ENCODE data around the gene MYT1. TPM values are rescaled to one million over a fixed set of nuclear protein-coding genes. Genes with fewer than 3 reads are reported as not detected.

Gene MYT1
- total RNA-seq, 2 donors from 2014 or later = 0.99 TPM; not detected in 1

GRCh38 chr20:64140061-64140931 is 24.0 kb upstream of the MYT1 start:
- H3K27ac ChIP-seq = no peak overlapping the region
- H3K9me3 ChIP-seq = peaks cover 0 to 6% (median 0%) of the 10 kb centered on the region in 3 donors
- intact Hi-C loops (cut with DNase I) = no loop called here
- DNase-seq (peak in 1 of 4 donors; percentile 2), ATAC-seq (no peak)
- WGBS, 2 donors = 65 to 80% methylated on average over 13 of the region's 13 CpGs
- H3K27me3 ChIP-seq = no peaks in the 10 kb centered on the region
- H3K4me1 ChIP-seq = no peaks in the 10 kb centered on the region
- no peak overlapping the region for H3K4me3 ChIP-seq
- TF ChIP-seq POLR2A (IDR thresholded peaks at IDR 0.05) (no peak), CTCF (IDR thresholded peaks at IDR 0.05) (no peak)
- H3K36me3 ChIP-seq (replicated peaks in 1 of 2; ENCODE audit: insufficient read depth in 1 of 2, low read depth in 2 of 2) = no peaks in the 10 kb centered on the region

GRCh38 chr20:64140956-64141355 is 23.3 kb upstream of the MYT1 start:
- DNase-seq = no peak
- ATAC-seq = no peak
- no peak overlapping the region for H3K4me3 ChIP-seq
- intact Hi-C loops (cut with DNase I) = no loop called here
- H3K9me3 ChIP-seq = peaks cover 0 to 10% (median 0%) of the 10 kb centered on the region in 3 donors
- WGBS, 2 donors = 61 to 68% methylated on average over 10 of the region's 10 CpGs
- no peaks in the 10 kb centered on the region for H3K27me3 ChIP-seq
- no peaks in the 10 kb centered on the region for H3K36me3 ChIP-seq (replicated peaks in 1 of 2; ENCODE audit: insufficient read depth in 1 of 2, low read depth in 2 of 2)
- H3K27ac ChIP-seq = no peak overlapping the region
- no peaks in the 10 kb centered on the region for H3K4me1 ChIP-seq
- TF ChIP-seq CTCF (IDR thresholded peaks at IDR 0.05) = no peak
- no peak for TF ChIP-seq POLR2A (IDR thresholded peaks at IDR 0.05)

- intact Hi-C loops (cut with DNase I) = no loop called here
- H3K27me3 ChIP-seq = no peaks in the 10 kb centered on the region
- ATAC-seq (no peak), DNase-seq (peak in 1 of 4 donors; percentile 3)
- H3K36me3 ChIP-seq (replicated peaks in 1 of 2; ENCODE audit: insufficient read depth in 1 of 2, low read depth in 2 of 2) = no peaks in the 10 kb centered on the region
- H3K9me3 ChIP-seq = peaks cover 0 to 10% (median 0%) of the 10 kb centered on the region in 3 donors
- WGBS, 2 donors = 33 to 40% methylated on average over 9 of the region's 9 CpGs
- TF ChIP-seq CTCF (IDR thresholded peaks at IDR 0.05) (no peak), POLR2A (IDR thresholded peaks at IDR 0.05) (no peak)
- H3K27ac ChIP-seq = no peak overlapping the region
- H3K4me1 ChIP-seq = no peaks in the 10 kb centered on the region
- no peak overlapping the region for H3K4me3 ChIP-seq
Measured at GRCh38 chr20:64142590-64142989, 21.7 kb upstream of the MYT1 start.

GRCh38 chr20:64143018-64143801 is 21.0 kb upstream of the MYT1 start:
- ATAC-seq = no peak
- Histone ChIP-seq H3K27ac (no peak overlapping the region), H3K36me3 (replicated peaks in 1 of 2; ENCODE audit: insufficient read depth in 1 of 2, low read depth in 2 of 2) (no peaks in the 10 kb centered on the region), H3K27me3 (no peaks in the 10 kb centered on the region), H3K9me3 (peaks cover 0 to 10% (median 0%) of the 10 kb centered on the region in 3 donors), H3K4me3 (no peak overlapping the region), H3K4me1 (no peaks in the 10 kb centered on the region)
- TF ChIP-seq CTCF (IDR thresholded peaks at IDR 0.05) = no peak
- intact Hi-C loops (cut with DNase I) = no loop called here
- 62 to 66% methylated on average over 14 of the region's 14 CpGs for WGBS, 2 donors
- DNase-seq = peak in 1 of 4 donors; percentile 2
